ENCODE data around the gene FBXL16. TPM values are rescaled to one million over a fixed set of nuclear protein-coding genes. Genes with fewer than 3 reads are reported as not detected.

The FBXL16 gene
- polyA plus RNA-seq, 1 of the 3 experiments (the other 2 are of a cell fraction), result 19.8 TPM

- TF ChIP-seq MXI1 (IDR thresholded peaks at IDR 0.05; ENCODE audit: low read depth, low read length) (peak; percentile 96), NFIC (IDR thresholded peaks at IDR 0.05; ENCODE audit: borderline replicate concordance) (no peak), SIN3A (IDR thresholded peaks at IDR 0.05; ENCODE audit: borderline replicate concordance, low read depth, low read length) (peak; percentile 39; the same call in 1 of the 2 replicates), JUND (IDR thresholded peaks at IDR 0.05) (no peak), POLR2AphosphoS5 (IDR thresholded peaks at IDR 0.05; ENCODE audit: low read depth, low read length) (peak; percentile 58; the same call in 1 of the 2 replicates), TAF1 (IDR thresholded peaks at IDR 0.05; ENCODE audit: borderline replicate concordance, low read depth, low read length) (no peak), RXRA (IDR thresholded peaks at IDR 0.05; ENCODE audit: borderline replicate concordance, low read depth) (no peak), IRF3 (IDR thresholded peaks at IDR 0.05; ENCODE audit: low read depth, low read length) (no peak), RAD21 (IDR thresholded peaks at IDR 0.05; ENCODE audit: low read length) (no peak), GATA2 (CRISPR knock-in tag; IDR thresholded peaks at IDR 0.05) (no peak), FOXJ3 (CRISPR knock-in tag; IDR thresholded peaks at IDR 0.05) (no peak), YY1 (IDR thresholded peaks at IDR 0.05; ENCODE audit: low read depth) (no peak)
Observed at GRCh38 chr16:728131-728889, 22.7 kb upstream of the FBXL16 start (continued).

GRCh38 chr16:727291-727977, 21.8 kb upstream of the FBXL16 start:
- DNase-seq, result peak; percentile 64
- POLR2A ChIA-PET, result interaction anchor here (1.0 to 1.5 kb wide), 2 partner anchors 18 to 23 kb away, joined by 4 to 5 read pairs; no protein-coding TSS in a partner anchor
- CTCF ChIA-PET, result interaction anchor here (1.4 to 20.3 kb wide), 3 partner anchors 13 to 58 kb away, joined by 10 to 358 read pairs (median 11); partner anchors contain the start of genes ANTKMT, CIAO3, FBXL16 and METRN
- H3F3A ChIP-seq (replicated peaks; ENCODE audit: insufficient read depth), result peaks cover 17% of the 10 kb centered on the region
- no peak overlapping the region for H2AFZ ChIP-seq (ENCODE audit: low read depth)
- H3K9me2 ChIP-seq, result no peaks in the 10 kb centered on the region
- no peaks in the 10 kb centered on the region for H3K79me2 ChIP-seq (ENCODE audit: insufficient read depth)
- H3K9me3 ChIP-seq, result no peaks in the 10 kb centered on the region
- peak overlapping the region; percentile 78 to 82 for H3K4me3 ChIP-seq (ENCODE audit: low read depth in 2 of 2, low read length in 1 of 2)
- 0% methylated on average over 5 of the region's 61 CpGs for WGBS (ENCODE audit: low lambda C conversion rate)
- peak overlapping the region in 1 of 2 experiments; percentile 84; a peak in 2 of 4 replicates for H3K27ac ChIP-seq (ENCODE audit: low read depth in 2 of 2, low read length in 1 of 2)
- no peaks in the 10 kb centered on the region for H3K27me3 ChIP-seq (ENCODE audit: insufficient read depth)
- peak overlapping the region; percentile 99 for H3K4me2 ChIP-seq
- H3K36me3 ChIP-seq (replicated peaks in 1 of 2; ENCODE audit: control insufficient read depth in 1 of 2, insufficient read depth in 2 of 2, low read length in 1 of 2), result peaks cover 0 to 5% of the 10 kb centered on the region in 2 experiments
- peak overlapping the region; percentile 69 for H3K9ac ChIP-seq
- H4K20me1 ChIP-seq (ENCODE audit: insufficient read depth), result 0 out of 2 replicates have a peak, but pooled peaks cover 7% of the 10 kb centered on the region
- H3K4me1 ChIP-seq (ENCODE audit: control insufficient read depth in 1 of 2, insufficient read depth in 2 of 2, low read depth in 1 of 2, low read length in 1 of 2), result peaks cover 0 to 18% of the 10 kb centered on the region in 2 experiments; a peak in 1 of 4 replicates
- TF ChIP-seq EZH2phosphoT487 (IDR thresholded peaks at IDR 0.05; ENCODE audit: borderline replicate concordance, low read depth) (no peak), JUND (IDR thresholded peaks at IDR 0.05) (no peak), TCF12 (IDR thresholded peaks at IDR 0.05) (no peak), RXRA (IDR thresholded peaks at IDR 0.05; ENCODE audit: borderline replicate concordance, low read depth) (no peak), TAF1 (IDR thresholded peaks at IDR 0.05; ENCODE audit: borderline replicate concordance, low read depth, low read length) (peak; percentile 30; the same call in 1 of the 2 replicates), FOXM1 (IDR thresholded peaks at IDR 0.05; ENCODE audit: low read depth) (no peak), NFIC (IDR thresholded peaks at IDR 0.05; ENCODE audit: borderline replicate concordance) (no peak), NRF1 (IDR thresholded peaks at IDR 0.05; ENCODE audit: low read depth, low read length) (no peak), MEF2A (IDR thresholded peaks at IDR 0.05; ENCODE audit: borderline replicate concordance, low read depth) (no peak), YY1 (IDR thresholded peaks at IDR 0.05; ENCODE audit: low read depth) (no peak), CHD2 (IDR thresholded peaks at IDR 0.05; ENCODE audit: low read length, partially characterized antibody) (no peak), RFX5 (IDR thresholded peaks at IDR 0.05; ENCODE audit: low read length) (no peak), TEAD4 (IDR thresholded peaks at IDR 0.05; ENCODE audit: borderline replicate concordance, insufficient read depth) (no peak)
- TF ChIP-seq, protein P1, sequence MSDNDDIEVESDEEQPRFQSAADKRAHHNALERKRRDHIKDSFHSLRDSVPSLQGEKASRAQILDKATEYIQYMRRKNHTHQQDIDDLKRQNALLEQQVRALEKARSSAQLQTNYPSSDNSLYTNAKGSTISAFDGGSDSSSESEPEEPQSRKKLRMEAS (IDR thresholded peaks at IDR 0.05; ENCODE audit: low read depth), result 0 out of 2 replicates have a peak, but pooled peaks have one; percentile 13
- TF ChIP-seq, protein P2, sequence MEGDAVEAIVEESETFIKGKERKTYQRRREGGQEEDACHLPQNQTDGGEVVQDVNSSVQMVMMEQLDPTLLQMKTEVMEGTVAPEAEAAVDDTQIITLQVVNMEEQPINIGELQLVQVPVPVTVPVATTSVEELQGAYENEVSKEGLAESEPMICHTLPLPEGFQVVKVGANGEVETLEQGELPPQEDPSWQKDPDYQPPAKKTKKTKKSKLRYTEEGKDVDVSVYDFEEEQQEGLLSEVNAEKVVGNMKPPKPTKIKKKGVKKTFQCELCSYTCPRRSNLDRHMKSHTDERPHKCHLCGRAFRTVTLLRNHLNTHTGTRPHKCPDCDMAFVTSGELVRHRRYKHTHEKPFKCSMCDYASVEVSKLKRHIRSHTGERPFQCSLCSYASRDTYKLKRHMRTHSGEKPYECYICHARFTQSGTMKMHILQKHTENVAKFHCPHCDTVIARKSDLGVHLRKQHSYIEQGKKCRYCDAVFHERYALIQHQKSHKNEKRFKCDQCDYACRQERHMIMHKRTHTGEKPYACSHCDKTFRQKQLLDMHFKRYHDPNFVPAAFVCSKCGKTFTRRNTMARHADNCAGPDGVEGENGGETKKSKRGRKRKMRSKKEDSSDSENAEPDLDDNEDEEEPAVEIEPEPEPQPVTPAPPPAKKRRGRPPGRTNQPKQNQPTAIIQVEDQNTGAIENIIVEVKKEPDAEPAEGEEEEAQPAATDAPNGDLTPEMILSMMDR (IDR thresholded peaks at IDR 0.05), result no peak
- TF ChIP-seq, protein P3, sequence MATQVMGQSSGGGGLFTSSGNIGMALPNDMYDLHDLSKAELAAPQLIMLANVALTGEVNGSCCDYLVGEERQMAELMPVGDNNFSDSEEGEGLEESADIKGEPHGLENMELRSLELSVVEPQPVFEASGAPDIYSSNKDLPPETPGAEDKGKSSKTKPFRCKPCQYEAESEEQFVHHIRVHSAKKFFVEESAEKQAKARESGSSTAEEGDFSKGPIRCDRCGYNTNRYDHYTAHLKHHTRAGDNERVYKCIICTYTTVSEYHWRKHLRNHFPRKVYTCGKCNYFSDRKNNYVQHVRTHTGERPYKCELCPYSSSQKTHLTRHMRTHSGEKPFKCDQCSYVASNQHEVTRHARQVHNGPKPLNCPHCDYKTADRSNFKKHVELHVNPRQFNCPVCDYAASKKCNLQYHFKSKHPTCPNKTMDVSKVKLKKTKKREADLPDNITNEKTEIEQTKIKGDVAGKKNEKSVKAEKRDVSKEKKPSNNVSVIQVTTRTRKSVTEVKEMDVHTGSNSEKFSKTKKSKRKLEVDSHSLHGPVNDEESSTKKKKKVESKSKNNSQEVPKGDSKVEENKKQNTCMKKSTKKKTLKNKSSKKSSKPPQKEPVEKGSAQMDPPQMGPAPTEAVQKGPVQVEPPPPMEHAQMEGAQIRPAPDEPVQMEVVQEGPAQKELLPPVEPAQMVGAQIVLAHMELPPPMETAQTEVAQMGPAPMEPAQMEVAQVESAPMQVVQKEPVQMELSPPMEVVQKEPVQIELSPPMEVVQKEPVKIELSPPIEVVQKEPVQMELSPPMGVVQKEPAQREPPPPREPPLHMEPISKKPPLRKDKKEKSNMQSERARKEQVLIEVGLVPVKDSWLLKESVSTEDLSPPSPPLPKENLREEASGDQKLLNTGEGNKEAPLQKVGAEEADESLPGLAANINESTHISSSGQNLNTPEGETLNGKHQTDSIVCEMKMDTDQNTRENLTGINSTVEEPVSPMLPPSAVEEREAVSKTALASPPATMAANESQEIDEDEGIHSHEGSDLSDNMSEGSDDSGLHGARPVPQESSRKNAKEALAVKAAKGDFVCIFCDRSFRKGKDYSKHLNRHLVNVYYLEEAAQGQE (IDR thresholded peaks at IDR 0.05; ENCODE audit: low read depth, low read length), result no peak
